Breast epithelium (tissue), 3 donors: ENCODE results near the gene GAPDH.

ENCODE experiments used
- POLR2A ChIP-seq: fragments of 450-650 bp; IDR thresholded peaks from one replicate; pipeline ENCODE4 v1.6.1; 2016; ENCODE audit warnings: antibody characterized with exemption, mild to moderate bottlenecking, moderate library complexity
- TF ChIP-seq, protein P1 (sequence below), 3 donors: fragments of 450-650 bp; IDR thresholded peaks; one replicate each; pipeline ENCODE4 v1.5.1; 2016 to 2017; ENCODE audit warnings: antibody characterized with exemption in 3 of 3, mild to moderate bottlenecking in 3 of 3, moderate library complexity in 3 of 3

GRCh38 chr12:6520186-6520585 lies 14.1 kb upstream of the GAPDH start:
- no peak for TF ChIP-seq POLR2A
- TF ChIP-seq, protein P1, sequence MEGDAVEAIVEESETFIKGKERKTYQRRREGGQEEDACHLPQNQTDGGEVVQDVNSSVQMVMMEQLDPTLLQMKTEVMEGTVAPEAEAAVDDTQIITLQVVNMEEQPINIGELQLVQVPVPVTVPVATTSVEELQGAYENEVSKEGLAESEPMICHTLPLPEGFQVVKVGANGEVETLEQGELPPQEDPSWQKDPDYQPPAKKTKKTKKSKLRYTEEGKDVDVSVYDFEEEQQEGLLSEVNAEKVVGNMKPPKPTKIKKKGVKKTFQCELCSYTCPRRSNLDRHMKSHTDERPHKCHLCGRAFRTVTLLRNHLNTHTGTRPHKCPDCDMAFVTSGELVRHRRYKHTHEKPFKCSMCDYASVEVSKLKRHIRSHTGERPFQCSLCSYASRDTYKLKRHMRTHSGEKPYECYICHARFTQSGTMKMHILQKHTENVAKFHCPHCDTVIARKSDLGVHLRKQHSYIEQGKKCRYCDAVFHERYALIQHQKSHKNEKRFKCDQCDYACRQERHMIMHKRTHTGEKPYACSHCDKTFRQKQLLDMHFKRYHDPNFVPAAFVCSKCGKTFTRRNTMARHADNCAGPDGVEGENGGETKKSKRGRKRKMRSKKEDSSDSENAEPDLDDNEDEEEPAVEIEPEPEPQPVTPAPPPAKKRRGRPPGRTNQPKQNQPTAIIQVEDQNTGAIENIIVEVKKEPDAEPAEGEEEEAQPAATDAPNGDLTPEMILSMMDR (IDR thresholded peaks at IDR 0.05) = no peak
